IMR-90 (cell line): ENCODE results near the gene RAPGEF2. TPM values are rescaled to one million over a fixed set of nuclear protein-coding genes. Genes with fewer than 3 reads are reported as not detected.

Experiments
- ATAC-seq: fragments of 200-7000 bp; cut with Tn5 transposase; 2 replicates; pipeline ENCODE4 v1.9.1; 2020; ENCODE audit warnings: low read depth, mild to moderate bottlenecking, moderate library complexity
- BruUV-seq: library from RNA; stranded (reverse); fragments of 400-500 nt; replicated peaks from 2 replicates; lab custom pipeline; 2021; lab: Mats Ljungman, UMichigan
- CTCF ChIA-PET: fragments of 300-600 bp; formaldehyde crosslinking; extraction: SDS; loops from one replicate; lab custom pipeline; 2021; ENCODE audit warnings: antibody characterized with exemption; lab: Yijun Ruan, JAX
- POLR2A ChIA-PET: fragments of 300-600 bp; sonication (Branson Sonifier 250); formaldehyde crosslinking; loops from one replicate; lab custom pipeline; 2022; ENCODE audit warnings: antibody characterized with exemption; ENCODE audit not compliant: unreplicated experiment; lab: Charles Lee
- DNase-seq: peaks from one replicate; pipeline ENCODE4 v3.0.0; 2013
- H2AFZ ChIP-seq: replicated peaks from 2 replicates; pipeline ENCODE3; 2013; ENCODE audit warnings: low read length, mild to moderate bottlenecking; ENCODE audit not compliant: poor library complexity
- H2AK5ac ChIP-seq: 2 replicates; pipeline ENCODE4 v1.6.1; 2013; ENCODE audit warnings: low read depth, low read length, inconsistent platforms
- H2AK9ac ChIP-seq: replicated peaks from 2 replicates; pipeline ENCODE3; 2013; ENCODE audit warnings: mild to moderate bottlenecking, low read depth, low read length, moderate library complexity; ENCODE audit not compliant: poor library complexity
- H2BK120ac ChIP-seq: 2 replicates; pipeline ENCODE4 v1.6.1; 2013; ENCODE audit warnings: low read depth, low read length, inconsistent platforms
- H2BK15ac ChIP-seq: 3 replicates; pipeline ENCODE4 v1.6.1; 2013; ENCODE audit warnings: low read depth, low read length, inconsistent platforms
- H2BK20ac ChIP-seq: 2 replicates; pipeline ENCODE4 v1.6.1; 2013; ENCODE audit warnings: low read depth, mild to moderate bottlenecking, inconsistent platforms, low read length, moderate library complexity
- H2BK5ac ChIP-seq: 2 replicates; pipeline ENCODE4 v1.6.1; 2013; ENCODE audit warnings: mild to moderate bottlenecking, low read depth, low read length, inconsistent platforms; ENCODE audit not compliant: poor library complexity, severe bottlenecking
- H3K14ac ChIP-seq: replicated peaks from 2 replicates; pipeline ENCODE4 v1.6.1; 2013; ENCODE audit warnings: low read depth, low read length, inconsistent platforms
- H3K18ac ChIP-seq: 2 replicates; pipeline ENCODE4 v1.6.1; 2013; ENCODE audit warnings: low read depth, low read length, control low read depth
- H3K23ac ChIP-seq: 2 replicates; pipeline ENCODE4 v1.6.1; 2013; ENCODE audit warnings: low read depth, low read length, inconsistent platforms
- H3K27ac ChIP-seq: 2 replicates; pipeline ENCODE4 v1.5.1; 2013; ENCODE audit warnings: mild to moderate bottlenecking, control low read depth, low read length; ENCODE audit not compliant: insufficient read depth
- H3K27me3 ChIP-seq: 2 replicates; pipeline ENCODE4 v1.6.1; 2013; ENCODE audit warnings: low read length; ENCODE audit not compliant: control insufficient read depth, insufficient read depth
- H3K36me3 ChIP-seq: 2 replicates; pipeline ENCODE4 v1.6.1; 2013; ENCODE audit warnings: low read length, mixed read lengths; ENCODE audit not compliant: control insufficient read depth, insufficient read depth
- H3K4ac ChIP-seq: 2 replicates; pipeline ENCODE4 v1.6.1; 2013; ENCODE audit warnings: low read depth, low read length, inconsistent platforms
- H3K4me1 ChIP-seq: 2 replicates; pipeline ENCODE4 v1.6.1; 2013; ENCODE audit warnings: low read length, mixed read lengths; ENCODE audit not compliant: control insufficient read depth, insufficient read depth
- H3K4me2 ChIP-seq: 2 replicates; pipeline ENCODE4 v1.6.1; 2013; ENCODE audit warnings: low read depth, mild to moderate bottlenecking, control low read depth, low read length, moderate library complexity
- H3K4me3 ChIP-seq: 2 replicates; pipeline ENCODE4 v1.5.1; 2013; ENCODE audit warnings: low read depth, mild to moderate bottlenecking, control low read depth, low read length, moderate library complexity; ENCODE audit not compliant: insufficient read depth
- H3K56ac ChIP-seq: 2 replicates; pipeline ENCODE4 v1.6.1; 2013; ENCODE audit warnings: low read length, inconsistent platforms; ENCODE audit not compliant: insufficient read depth; ENCODE audit errors: extremely low read depth
- H3K79me1 ChIP-seq, 2 experiments: 2 replicates each; pipeline ENCODE4 v1.6.1; 2013; ENCODE audit warnings: low read length in 2 of 2, inconsistent platforms in 1 of 2, low read depth in 1 of 2
- H3K9ac ChIP-seq: 2 replicates; pipeline ENCODE4 v1.6.1; 2013; ENCODE audit warnings: low read depth, low read length, control low read depth
- H3K9me1 ChIP-seq: 2 replicates; pipeline ENCODE4 v1.6.1; 2013; ENCODE audit warnings: low read length, inconsistent platforms; ENCODE audit not compliant: insufficient read depth
- H3K9me3 ChIP-seq: 2 replicates; pipeline ENCODE4 v1.6.1; 2013; ENCODE audit warnings: low read length; ENCODE audit not compliant: control insufficient read depth, insufficient read depth
- H4K20me1 ChIP-seq: 2 replicates; pipeline ENCODE4 v1.6.1; 2013; ENCODE audit warnings: low read length, inconsistent platforms; ENCODE audit not compliant: insufficient read depth
- H4K5ac ChIP-seq: 2 replicates; pipeline ENCODE4 v1.6.1; 2013; ENCODE audit warnings: mild to moderate bottlenecking, low read depth, low read length, control low read depth
- H4K8ac ChIP-seq, 2 experiments: 2 replicates each; pipeline ENCODE4 v1.6.1; 2013; ENCODE audit warnings: low read depth in 2 of 2, low read length in 2 of 2, control low read depth in 1 of 2, inconsistent platforms in 1 of 2
- H4K91ac ChIP-seq: 2 replicates; pipeline ENCODE4 v1.6.1; 2013; ENCODE audit warnings: low read depth, low read length, inconsistent platforms; ENCODE audit not compliant: insufficient read depth
- CHD1 ChIP-seq: IDR thresholded peaks from 2 replicates; pipeline ENCODE4 v1.6.1; 2012; ENCODE audit warnings: low read depth, low read length, improper control_type of control experiment
- FOS ChIP-seq: fragments of 150-350 bp; IDR thresholded peaks from 2 replicates; pipeline ENCODE4 v1.6.1; 2016; ENCODE audit warnings: low read depth, low read length
- MAZ ChIP-seq: IDR thresholded peaks from 2 replicates; pipeline ENCODE4 v1.6.1; 2012; ENCODE audit warnings: low read depth, mild to moderate bottlenecking, low read length, improper control_type of control experiment, moderate library complexity, borderline replicate concordance
- MXI1 ChIP-seq: IDR thresholded peaks from 2 replicates; pipeline ENCODE4 v1.6.1; 2012; ENCODE audit warnings: low read depth, mild to moderate bottlenecking, low read length, moderate library complexity, borderline replicate concordance
- NFE2L2 ChIP-seq: fragments of 150-350 bp; IDR thresholded peaks from 2 replicates; pipeline ENCODE4 v1.6.1; 2016; ENCODE audit warnings: low read depth, mild to moderate bottlenecking, low read length
- POLR2A ChIP-seq: IDR thresholded peaks from 2 replicates; pipeline ENCODE4 v1.6.1; 2012; ENCODE audit warnings: mild to moderate bottlenecking, low read depth, low read length
- WGBS, 2 experiments: methylation state at CpG; one replicate each; pipeline versions ENCODE4 v1.1.5 to v1.1.7; 2013; ENCODE audit warnings: missing lambda C conversion rate in 2 of 2; ENCODE audit not compliant: insufficient read length in 1 of 2; ENCODE audit errors: extremely low coverage in 2 of 2; 5-methylcytosine and 5-hydroxymethylcytosine counted together
- dilution Hi-C: fragments of 300-500 bp; cut with HindIII; formaldehyde crosslinking; loops from one replicate; pipeline ENCODE4 v1.14.3; 2018; ENCODE audit warnings: low sequenced_read_pairs; ENCODE audit not compliant: unreplicated experiment
- in situ Hi-C: fragments of 300-500 bp; cut with MboI; formaldehyde crosslinking; loops from 3 replicates; pipeline ENCODE4 v1.14.3; 2019; ENCODE audit warnings: low sequenced_read_pairs, inconsistent platforms, mixed read lengths
- intact Hi-C: fragments of 100-400 bp; cut with micrococcal nuclease; formaldehyde crosslinking; loops from 2 replicates; pipeline ENCODE4 v1.10.0; 2022
- polyA plus RNA-seq, 3 experiments: library from polyadenylated mRNA; depleted of rRNA; stranded (reverse); fragments of >200 nt; gene quantifications; 2 replicates each; pipeline ENCODE4 v1.2.3, GENCODE V29; 2012; ENCODE audit warnings: low replicate concordance in 1 of 3
- total RNA-seq: library from RNA; depleted of rRNA; stranded (reverse); fragments of >200 nt; gene quantifications from 2 replicates; pipeline ENCODE4 v1.2.3, GENCODE V29; 2012
- TF ChIP-seq, protein P1 (sequence below): fragments of 150-350 bp; IDR thresholded peaks from 2 replicates; pipeline ENCODE4 v1.6.1; 2016; ENCODE audit warnings: low read depth, mild to moderate bottlenecking, low read length, moderate library complexity, borderline replicate concordance
- TF ChIP-seq, protein P2 (sequence below): fragments of 150-350 bp; IDR thresholded peaks from 2 replicates; pipeline ENCODE4 v1.6.1; 2017; ENCODE audit warnings: mild to moderate bottlenecking, antibody characterized with exemption, low read length, low read depth

Gene RAPGEF2
- total and polyA plus RNA-seq, 2 of the 4 experiments (the other 2 are of a cell fraction) = 27.6 to 109 TPM

DNA sequence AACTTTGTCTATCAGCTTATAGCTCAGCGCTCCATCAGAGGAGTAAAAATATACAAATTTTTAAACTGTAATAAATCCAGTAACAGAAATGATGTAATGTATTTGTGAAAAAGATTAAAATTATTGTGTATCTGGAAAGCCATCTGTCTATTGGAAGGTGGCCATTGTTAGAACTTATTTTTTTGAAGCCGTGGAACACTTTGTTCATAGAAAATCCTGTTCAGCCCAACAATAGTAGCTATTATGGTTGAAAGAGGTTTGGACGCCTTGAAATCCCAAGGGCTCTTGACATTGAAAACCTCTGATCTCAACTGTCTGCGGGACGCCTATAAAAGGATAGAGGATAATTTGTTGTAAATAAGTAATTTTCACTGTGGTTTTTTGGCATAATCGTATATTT lies 98.3 kb downstream of the RAPGEF2 start:
- no peak overlapping the region for H3K4me3 ChIP-seq
- no peak overlapping the region for H3K4ac ChIP-seq
- no peaks in the 10 kb centered on the region; the same call in 1 of the 2 replicates for H3K4me1 ChIP-seq
- no peak overlapping the region for H2BK20ac ChIP-seq
- H3K9me3 ChIP-seq = no peaks in the 10 kb centered on the region
- no peak overlapping the region for H3K56ac ChIP-seq
- peaks cover 4% of the 10 kb centered on the region; the same call in 1 of the 2 replicates for H3K9me1 ChIP-seq
- ChIA-PET POLR2A (no interaction called here), CTCF (interaction anchor here (1.0 to 1.1 kb wide), 2 partner anchors 255 to 344 kb away, joined by 3 to 6 read pairs; no protein-coding TSS in a partner anchor)
- ATAC-seq (no peak), DNase-seq (no peak)
- no peak overlapping the region for H2AFZ ChIP-seq
- H3K4me2 ChIP-seq = no peak overlapping the region
- H3K14ac ChIP-seq = no peak overlapping the region
- no peak overlapping the region for H4K5ac ChIP-seq
- H4K91ac ChIP-seq = no peak overlapping the region
- no peak overlapping the region for H2BK5ac ChIP-seq
- H3K27me3 ChIP-seq = no peaks in the 10 kb centered on the region
- 100% methylated on average over 1 of the region's 6 CpGs; no CpG with 5 or more reads in 1 of the 2 experiments for WGBS, 2 experiments
- H3K9ac ChIP-seq = no peak overlapping the region
- H2BK120ac ChIP-seq = no peak overlapping the region
- H4K20me1 ChIP-seq = 0 out of 2 replicates have a peak, but pooled peaks cover 5% of the 10 kb centered on the region
- H3K18ac ChIP-seq = no peak overlapping the region
- no peak overlapping the region for H3K23ac ChIP-seq
- no peak overlapping the region for H2AK9ac ChIP-seq
- no peak overlapping the region for H2AK5ac ChIP-seq
- dilution Hi-C loops (no loop called here), in situ Hi-C loops (loop anchor here (5.0 kb wide), 3 partner anchors 246 to 474 kb away; no protein-coding TSS in a partner anchor), intact Hi-C loops (no loop called here)
- no TSS peak for BruUV-seq
- H2BK15ac ChIP-seq = no peak overlapping the region
- H3K36me3 ChIP-seq = no peaks in the 10 kb centered on the region
- no peak overlapping the region for H3K27ac ChIP-seq
- H3K79me1 ChIP-seq = peaks cover 12 to 19% of the 10 kb centered on the region in 2 experiments
- no peak overlapping the region for H4K8ac ChIP-seq
- no peak for TF ChIP-seq POLR2A
- no peak for TF ChIP-seq MXI1
- TF ChIP-seq CHD1 = no peak
- TF ChIP-seq, protein P1, sequence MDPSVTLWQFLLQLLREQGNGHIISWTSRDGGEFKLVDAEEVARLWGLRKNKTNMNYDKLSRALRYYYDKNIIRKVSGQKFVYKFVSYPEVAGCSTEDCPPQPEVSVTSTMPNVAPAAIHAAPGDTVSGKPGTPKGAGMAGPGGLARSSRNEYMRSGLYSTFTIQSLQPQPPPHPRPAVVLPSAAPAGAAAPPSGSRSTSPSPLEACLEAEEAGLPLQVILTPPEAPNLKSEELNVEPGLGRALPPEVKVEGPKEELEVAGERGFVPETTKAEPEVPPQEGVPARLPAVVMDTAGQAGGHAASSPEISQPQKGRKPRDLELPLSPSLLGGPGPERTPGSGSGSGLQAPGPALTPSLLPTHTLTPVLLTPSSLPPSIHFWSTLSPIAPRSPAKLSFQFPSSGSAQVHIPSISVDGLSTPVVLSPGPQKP = no peak
- no peak for TF ChIP-seq MAZ
- no peak for TF ChIP-seq FOS
- TF ChIP-seq NFE2L2 = no peak
- TF ChIP-seq, protein P2, sequence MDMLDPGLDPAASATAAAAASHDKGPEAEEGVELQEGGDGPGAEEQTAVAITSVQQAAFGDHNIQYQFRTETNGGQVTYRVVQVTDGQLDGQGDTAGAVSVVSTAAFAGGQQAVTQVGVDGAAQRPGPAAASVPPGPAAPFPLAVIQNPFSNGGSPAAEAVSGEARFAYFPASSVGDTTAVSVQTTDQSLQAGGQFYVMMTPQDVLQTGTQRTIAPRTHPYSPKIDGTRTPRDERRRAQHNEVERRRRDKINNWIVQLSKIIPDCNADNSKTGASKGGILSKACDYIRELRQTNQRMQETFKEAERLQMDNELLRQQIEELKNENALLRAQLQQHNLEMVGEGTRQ = no peak
